GM12891 (cell line): ENCODE data around the gene CHPT1.

Experiments used
- POLR2A ChIP-seq: IDR thresholded peaks from 2 replicates; pipeline ENCODE4 v1.6.1; 2011; ENCODE audit warnings: low read depth, low read length, control low read depth
- POLR2AphosphoS5 ChIP-seq: IDR thresholded peaks from 2 replicates; pipeline ENCODE4 v1.6.1; 2011; ENCODE audit warnings: low read depth, low read length, control low read depth
- SPI1 ChIP-seq: IDR thresholded peaks from 2 replicates; pipeline ENCODE4 v1.6.1; 2011; ENCODE audit warnings: low read depth, low read length, control low read depth

DNA sequence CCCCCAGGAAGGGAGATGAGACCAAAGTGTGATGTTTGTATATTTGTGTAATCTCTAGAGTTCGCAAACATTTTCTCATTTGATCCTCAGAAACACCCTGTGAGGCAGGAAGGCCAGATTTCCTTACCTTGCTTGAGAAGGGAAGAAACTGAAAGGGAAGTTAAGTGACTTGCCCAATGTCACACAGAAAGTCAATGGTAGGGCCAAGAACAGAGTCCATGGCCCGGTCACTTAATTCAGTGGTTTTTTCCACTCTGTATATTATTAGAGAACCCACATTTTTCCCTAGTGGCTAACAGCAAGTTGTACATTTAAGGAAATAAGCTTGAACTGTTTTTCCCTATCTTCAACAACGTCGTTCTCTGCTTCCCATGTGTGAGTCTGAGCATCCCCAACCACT is 25.6 kb upstream of the CHPT1 start:
- TF ChIP-seq POLR2AphosphoS5: no peak
- no peak for TF ChIP-seq POLR2A
- TF ChIP-seq SPI1: no peak
